ENCODE results near the gene SDK1. TPM values are rescaled to one million over a fixed set of nuclear protein-coding genes. Genes with fewer than 3 reads are reported as not detected.

The SDK1 gene
- total RNA-seq, 4 donors from 2014 or later: 2.0 to 9.3 (median 3.8) TPM

DNA sequence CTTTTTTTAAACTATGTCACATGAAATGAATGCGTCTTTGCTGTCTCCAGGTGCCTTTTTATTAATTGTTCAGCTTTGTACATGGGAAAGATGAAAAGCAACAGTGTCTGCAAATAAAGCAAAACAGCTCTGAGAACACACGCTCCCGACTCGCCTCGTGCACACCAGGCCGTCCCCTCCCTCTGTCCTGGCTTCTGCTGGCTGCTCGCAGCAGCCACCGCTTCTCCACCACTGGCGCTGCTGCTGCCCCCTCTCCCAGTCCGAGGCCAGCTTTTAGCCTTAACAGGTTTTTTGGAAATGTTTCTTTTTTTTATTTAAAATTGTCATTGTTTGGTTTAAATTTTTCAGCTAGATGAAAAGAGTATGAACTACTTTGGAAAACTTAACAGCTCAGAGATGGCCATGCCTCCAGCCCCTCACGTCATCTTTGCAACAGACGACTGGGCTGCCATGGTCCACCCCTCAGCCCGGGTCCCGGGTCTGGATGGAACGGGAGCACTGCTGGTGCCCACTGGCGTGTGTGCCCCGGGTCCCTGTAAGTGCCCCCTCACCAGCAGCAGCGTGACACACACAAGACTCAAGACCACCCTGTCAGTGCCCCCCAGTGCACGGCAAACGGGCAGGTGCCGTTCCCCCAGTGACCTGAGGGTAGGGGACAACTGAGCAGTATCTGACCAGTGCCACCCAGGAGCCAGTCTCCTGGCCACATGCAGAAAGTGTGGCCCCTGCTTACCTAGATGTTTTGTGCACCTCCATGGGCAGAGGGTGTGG, 965.4 kb downstream of the SDK1 start:
- no peaks in the 10 kb centered on the region for H3K9me3 ChIP-seq
- no peak overlapping the region for H3K4me3 ChIP-seq
- H3K27ac ChIP-seq: no peak overlapping the region
- no peaks in the 10 kb centered on the region for H3K36me3 ChIP-seq
- DNase-seq: no peak
- peaks cover 0 to 2% (median 0%) of the 10 kb centered on the region in 3 donors for H3K4me1 ChIP-seq
- TF ChIP-seq, protein P1, sequence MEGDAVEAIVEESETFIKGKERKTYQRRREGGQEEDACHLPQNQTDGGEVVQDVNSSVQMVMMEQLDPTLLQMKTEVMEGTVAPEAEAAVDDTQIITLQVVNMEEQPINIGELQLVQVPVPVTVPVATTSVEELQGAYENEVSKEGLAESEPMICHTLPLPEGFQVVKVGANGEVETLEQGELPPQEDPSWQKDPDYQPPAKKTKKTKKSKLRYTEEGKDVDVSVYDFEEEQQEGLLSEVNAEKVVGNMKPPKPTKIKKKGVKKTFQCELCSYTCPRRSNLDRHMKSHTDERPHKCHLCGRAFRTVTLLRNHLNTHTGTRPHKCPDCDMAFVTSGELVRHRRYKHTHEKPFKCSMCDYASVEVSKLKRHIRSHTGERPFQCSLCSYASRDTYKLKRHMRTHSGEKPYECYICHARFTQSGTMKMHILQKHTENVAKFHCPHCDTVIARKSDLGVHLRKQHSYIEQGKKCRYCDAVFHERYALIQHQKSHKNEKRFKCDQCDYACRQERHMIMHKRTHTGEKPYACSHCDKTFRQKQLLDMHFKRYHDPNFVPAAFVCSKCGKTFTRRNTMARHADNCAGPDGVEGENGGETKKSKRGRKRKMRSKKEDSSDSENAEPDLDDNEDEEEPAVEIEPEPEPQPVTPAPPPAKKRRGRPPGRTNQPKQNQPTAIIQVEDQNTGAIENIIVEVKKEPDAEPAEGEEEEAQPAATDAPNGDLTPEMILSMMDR (IDR thresholded peaks at IDR 0.05): no peak
- TF ChIP-seq POLR2A (IDR thresholded peaks at IDR 0.05): no peak
- peaks cover 0 to 30% (median 0%) of the 10 kb centered on the region in 4 donors for H3K27me3 ChIP-seq
- WGBS, 2 donors: 87 to 91% methylated on average over 11 to 16 of the region's 21 CpGs
- intact Hi-C loops (cut with DNase I): no loop called here

DNA sequence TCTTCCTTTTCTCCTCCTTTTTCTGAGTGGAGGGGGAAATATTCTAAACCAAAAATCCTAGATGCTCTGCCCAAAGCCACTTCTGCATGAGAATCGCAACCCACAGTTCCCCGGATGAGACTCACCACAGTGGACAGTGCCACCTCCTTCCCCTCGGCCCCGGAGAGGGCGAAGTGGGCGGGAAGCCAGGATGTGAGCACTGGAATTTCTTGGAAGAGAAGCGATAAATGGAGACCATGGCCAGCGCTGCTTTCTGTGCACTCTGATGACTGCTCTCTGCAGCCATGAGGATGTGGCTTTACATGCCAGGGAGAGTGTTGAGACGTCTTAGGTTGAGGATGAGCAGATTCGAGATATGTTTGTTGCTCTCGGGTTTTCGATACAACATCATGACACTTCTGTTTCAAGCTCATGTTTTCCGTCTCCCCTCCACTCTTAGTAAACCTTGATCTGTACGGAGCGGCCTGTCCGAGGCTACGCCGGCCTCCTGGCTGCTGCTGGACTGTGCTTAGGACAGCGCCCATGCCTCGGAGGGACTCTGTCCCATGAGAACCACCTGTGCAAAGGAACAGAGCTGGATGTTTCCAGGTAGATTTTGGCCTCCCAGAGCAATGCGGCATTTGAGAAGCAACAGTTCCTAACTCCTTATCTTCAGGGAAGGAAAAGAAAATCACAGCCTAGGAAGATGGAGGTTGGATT, 966.4 kb downstream of the SDK1 start:
- Histone ChIP-seq H3K27ac (no peak overlapping the region), H3K4me1 (no peaks in the 10 kb centered on the region), H3K36me3 (no peaks in the 10 kb centered on the region), H3K4me3 (no peak overlapping the region), H3K27me3 (peaks cover 0 to 28% (median 0%) of the 10 kb centered on the region in 4 donors), H3K9me3 (no peaks in the 10 kb centered on the region)
- 77 to 87% methylated on average over 13 to 18 of the region's 21 CpGs for WGBS, 2 donors
- intact Hi-C loops (cut with DNase I): no loop called here
- DNase-seq: no peak
- TF ChIP-seq POLR2A (IDR thresholded peaks at IDR 0.05): no peak
- TF ChIP-seq, protein P1 (IDR thresholded peaks at IDR 0.05): no peak

DNA sequence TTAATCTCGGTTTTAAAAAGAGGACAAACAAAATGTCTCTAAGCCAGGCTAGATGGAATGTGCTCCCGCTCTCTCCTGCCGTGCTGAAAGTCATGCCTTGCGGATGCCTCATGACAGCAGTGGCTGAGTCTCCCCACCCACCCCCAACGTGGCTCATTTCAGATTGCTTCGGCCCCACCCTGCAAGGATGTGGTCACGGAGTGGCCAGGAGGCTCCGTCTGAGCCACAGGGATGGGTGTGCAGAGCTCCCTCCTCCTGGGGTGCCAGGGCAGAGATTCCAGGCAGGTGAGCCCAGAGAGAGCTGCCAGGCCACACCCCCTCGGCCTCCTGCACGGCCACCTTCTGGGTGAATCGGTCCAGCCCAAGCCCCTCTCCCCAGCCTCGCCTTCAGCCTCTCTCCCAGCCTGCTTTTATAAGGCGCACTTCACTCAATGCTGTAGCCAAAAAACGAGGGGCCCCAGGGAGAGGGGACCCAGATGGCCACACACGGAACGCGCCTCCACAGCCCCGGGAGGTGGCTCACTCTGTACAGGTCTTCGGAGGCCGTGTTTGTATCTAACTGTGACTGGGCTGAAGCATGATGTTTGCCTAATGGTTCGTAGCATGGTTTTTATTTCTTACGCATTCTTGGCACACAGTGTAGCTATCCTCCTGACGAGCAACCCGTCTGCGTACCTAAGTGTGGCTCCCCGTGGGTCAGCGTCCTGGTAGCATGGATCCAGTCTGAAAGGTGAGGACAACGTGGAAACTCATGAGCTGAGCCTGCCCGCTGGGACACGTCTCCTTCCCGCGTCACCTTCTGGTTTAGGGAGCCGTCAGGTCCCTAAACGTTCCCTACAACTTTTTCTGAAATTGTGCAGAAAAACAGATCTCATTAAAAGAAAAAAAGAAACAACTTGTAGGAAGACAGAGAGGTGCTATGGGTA, 967.3 kb downstream of the SDK1 start:
- no peak overlapping the region for H3K4me3 ChIP-seq
- WGBS, 2 donors: 80 to 87% methylated on average over 20 to 26 of the region's 34 CpGs
- H3K9me3 ChIP-seq: no peaks in the 10 kb centered on the region
- TF ChIP-seq POLR2A (IDR thresholded peaks at IDR 0.05): no peak
- TF ChIP-seq, protein P1 (IDR thresholded peaks at IDR 0.05): no peak
- peaks cover 0 to 28% (median 0%) of the 10 kb centered on the region in 4 donors for H3K27me3 ChIP-seq
- intact Hi-C loops (cut with DNase I): no loop called here
- H3K36me3 ChIP-seq: no peaks in the 10 kb centered on the region
- no peak overlapping the region for H3K27ac ChIP-seq
- DNase-seq: no peak
- H3K4me1 ChIP-seq: no peaks in the 10 kb centered on the region

DNA sequence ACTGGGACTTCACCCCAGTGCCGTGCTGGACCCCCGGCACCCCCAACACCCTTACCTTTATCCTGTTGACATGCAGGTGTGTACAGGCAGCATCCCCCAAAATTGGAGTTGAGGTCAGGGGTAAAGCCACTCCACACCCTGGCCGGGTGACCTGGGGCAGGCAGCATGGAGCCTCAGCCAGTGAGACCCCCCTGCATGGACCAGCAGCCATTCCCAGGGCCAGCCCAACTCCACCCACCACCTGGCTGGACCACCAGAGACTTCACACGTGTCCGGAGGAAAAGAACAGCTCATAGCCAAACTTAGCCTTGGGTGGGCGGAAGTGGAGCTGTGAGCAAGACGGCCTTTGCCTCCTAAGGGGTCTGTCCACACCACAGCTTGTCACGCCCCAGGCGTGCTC, 968.0 kb downstream of the SDK1 start:
- no peak overlapping the region for H3K4me3 ChIP-seq
- intact Hi-C loops (cut with DNase I): no loop called here
- no peak overlapping the region for H3K27ac ChIP-seq
- peaks cover 0 to under 1% (median under 1%) of the 10 kb centered on the region in 3 donors for H3K9me3 ChIP-seq
- H3K36me3 ChIP-seq: no peaks in the 10 kb centered on the region
- no peaks in the 10 kb centered on the region for H3K4me1 ChIP-seq
- WGBS, 2 donors: 88 to 91% methylated on average over 3 to 6 of the region's 9 CpGs
- no peak for TF ChIP-seq POLR2A (IDR thresholded peaks at IDR 0.05)
- TF ChIP-seq, protein P1 (IDR thresholded peaks at IDR 0.05): no peak
- DNase-seq: no peak
- peaks cover 0 to 28% (median 0%) of the 10 kb centered on the region in 4 donors for H3K27me3 ChIP-seq
